ENCODE measurements around the gene PLXND1. TPM values are rescaled to one million over a fixed set of nuclear protein-coding genes. Genes with fewer than 3 reads are reported as not detected.
"Not testable (repeated sequence)": the region's sequence is repeated elsewhere in the genome, so short reads cannot be mapped to it uniquely, and the experiment has no call there.

Gene PLXND1
- total and polyA plus RNA-seq, 11 donors: 40.8 to 218 (median 66.4) TPM

GRCh38 chr3:129548104-129548965 is 58.1 kb downstream of the PLXND1 start:
- no peaks in the 10 kb centered on the region for H3K27me3 ChIP-seq
- ATAC-seq (no peak), DNase-seq (no peak)
- 91 to 94% (median 93%) methylated on average over 18 to 19 of the region's 19 CpGs for WGBS, 4 donors
- no peaks in the 10 kb centered on the region for H3K36me3 ChIP-seq
- no peak overlapping the region for H3K4me3 ChIP-seq
- H3K4me1 ChIP-seq: peaks cover 0 to 14% (median 5%) of the 10 kb centered on the region in 12 donors
- TF ChIP-seq CTCF (IDR thresholded peaks at IDR 0.05): no peak
- TF ChIP-seq POLR2A (IDR thresholded peaks at IDR 0.05): no peak
- intact Hi-C loops (cut with DNase I): no loop called here
- H3K27ac ChIP-seq: no peak overlapping the region
- no peaks in the 10 kb centered on the region for H3K9me3 ChIP-seq

GRCh38 chr3:129547241-129547640 is 59.2 kb downstream of the PLXND1 start:
- Histone ChIP-seq H3K27ac (no peak overlapping the region), H3K4me3 (no peak overlapping the region), H3K9me3 (no peaks in the 10 kb centered on the region), H3K4me1 (peaks cover 0 to 3% (median 0%) of the 10 kb centered on the region in 12 donors), H3K27me3 (no peaks in the 10 kb centered on the region), H3K36me3 (no peaks in the 10 kb centered on the region)
- intact Hi-C loops (cut with DNase I): no loop called here
- WGBS, 4 donors: 91 to 96% (median 96%) methylated on average over 3 to 24 of the region's 24 CpGs
- no peak for ATAC-seq
- no peak for DNase-seq
- TF ChIP-seq CTCF (IDR thresholded peaks at IDR 0.05): no peak
- TF ChIP-seq POLR2A (IDR thresholded peaks at IDR 0.05): no peak

GRCh38 chr3:129545951-129546350 is 60.5 kb downstream of the PLXND1 start:
- H3K4me3 ChIP-seq; H3K27ac ChIP-seq; H3K36me3 ChIP-seq; H3K27me3 ChIP-seq; H3K4me1 ChIP-seq; ATAC-seq; intact Hi-C loops (cut with DNase I); DNase-seq; H3K9me3 ChIP-seq: not testable (repeated sequence)
- WGBS, 4 donors: 88 to 96% (median 94%) methylated on average over 3 of the region's 3 CpGs

- Histone ChIP-seq H3K27me3 (no peaks in the 10 kb centered on the region), H3K27ac (no peak overlapping the region), H3K9me3 (no peaks in the 10 kb centered on the region), H3K36me3 (no peaks in the 10 kb centered on the region), H3K4me3 (no peak overlapping the region), H3K4me1 (no peaks in the 10 kb centered on the region)
- intact Hi-C loops (cut with DNase I): no loop called here
- ATAC-seq (no peak), DNase-seq (no peak)
- TF ChIP-seq POLR2A (IDR thresholded peaks at IDR 0.05) (no peak), CTCF (IDR thresholded peaks at IDR 0.05) (no peak)
- 71 to 87% (median 77%) methylated on average over 9 of the region's 9 CpGs for WGBS, 4 donors
Observed at GRCh38 chr3:129543999-129544398, 62.5 kb downstream of the PLXND1 start.
